AG04450 (cell line): ENCODE measurements around the gene ZNF443. TPM values are rescaled to one million over a fixed set of nuclear protein-coding genes. Genes with fewer than 3 reads are reported as not detected.
"Not testable (repeated sequence)": the region's sequence is repeated elsewhere in the genome, so short reads cannot be mapped to it uniquely, and the experiment has no call there.

Experiments used
- CTCF ChIA-PET: fragments of 300-600, 350-600 bp; formaldehyde crosslinking; extraction: SDS; loops from one replicate; lab custom pipeline; 2022; ENCODE audit warnings: antibody characterized with exemption, inconsistent platforms; lab: Charles Lee
- POLR2A ChIA-PET: fragments of 350-600 bp; formaldehyde crosslinking; extraction: SDS; loops from one replicate; lab custom pipeline; 2021; ENCODE audit warnings: antibody characterized with exemption, inconsistent platforms; lab: Yijun Ruan, JAX
- DNase-seq: peaks from one replicate; pipeline ENCODE4 v3.0.0-alpha.2; 2011; ENCODE audit warnings: low read depth, low spot score
- H3K27ac ChIP-seq: one replicate; pipeline ENCODE4 v1.5.1; 2012; ENCODE audit warnings: low read depth, low read length, control low read depth
- H3K27me3 ChIP-seq: one replicate; pipeline ENCODE4 v1.6.0; 2012; ENCODE audit warnings: low read length; ENCODE audit not compliant: control insufficient read depth, insufficient read depth
- H3K4me3 ChIP-seq: 2 replicates; pipeline ENCODE4 v1.5.1; 2011; ENCODE audit warnings: mild to moderate bottlenecking, low read depth, low read length, control low read depth
- H3K9me3 ChIP-seq: 2 replicates; pipeline ENCODE4 v1.5.1; 2012; ENCODE audit warnings: low read length; ENCODE audit not compliant: control insufficient read depth, insufficient read depth
- polyA plus RNA-seq: library from polyadenylated mRNA; depleted of rRNA; stranded (reverse); fragments of >200 nt; gene quantifications from 2 replicates; pipeline ENCODE4 v1.2.3, GENCODE V29; 2011
- TF ChIP-seq, protein P1 (sequence below): IDR thresholded peaks from 2 replicates; pipeline ENCODE4 v1.5.1; 2011; ENCODE audit warnings: low read depth, low read length, control low read depth, inconsistent platforms

ZNF443 gene
- polyA plus RNA-seq, 1 experiment = 1.7 TPM

DNA sequence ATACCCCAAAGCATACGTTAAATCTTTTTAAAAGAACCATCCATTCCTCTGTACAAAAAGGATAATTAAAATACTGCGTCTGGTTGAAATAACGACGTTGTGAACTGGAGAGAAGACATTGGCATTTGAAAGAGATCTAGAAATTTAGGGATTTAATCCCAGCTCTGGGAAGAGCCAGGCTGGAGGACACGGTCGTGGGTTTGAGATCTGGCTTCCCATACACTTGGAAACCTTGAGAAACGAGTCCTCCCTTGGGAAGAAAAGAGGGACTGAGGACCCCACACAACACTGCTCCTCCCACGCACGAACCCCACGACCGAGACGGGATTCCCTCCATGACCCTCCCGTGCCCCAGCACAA lies 43.2 kb upstream of the ZNF443 start:
- POLR2A ChIA-PET = interaction anchor here (0.6 to 1.4 kb wide), 2 partner anchors 7 to 127 kb away, joined by 3 to 5 read pairs; partner anchors contain the start of genes ZNF490 and ZNF791
- Histone ChIP-seq H3K27ac (no peak overlapping the region), H3K4me3 (peak overlapping the region; percentile 99), H3K9me3 (peaks cover 12% of the 10 kb centered on the region; the same call in 1 of the 2 replicates), H3K27me3 (no peaks in the 10 kb centered on the region)
- DNase-seq = no peak
- TF ChIP-seq, protein P1, sequence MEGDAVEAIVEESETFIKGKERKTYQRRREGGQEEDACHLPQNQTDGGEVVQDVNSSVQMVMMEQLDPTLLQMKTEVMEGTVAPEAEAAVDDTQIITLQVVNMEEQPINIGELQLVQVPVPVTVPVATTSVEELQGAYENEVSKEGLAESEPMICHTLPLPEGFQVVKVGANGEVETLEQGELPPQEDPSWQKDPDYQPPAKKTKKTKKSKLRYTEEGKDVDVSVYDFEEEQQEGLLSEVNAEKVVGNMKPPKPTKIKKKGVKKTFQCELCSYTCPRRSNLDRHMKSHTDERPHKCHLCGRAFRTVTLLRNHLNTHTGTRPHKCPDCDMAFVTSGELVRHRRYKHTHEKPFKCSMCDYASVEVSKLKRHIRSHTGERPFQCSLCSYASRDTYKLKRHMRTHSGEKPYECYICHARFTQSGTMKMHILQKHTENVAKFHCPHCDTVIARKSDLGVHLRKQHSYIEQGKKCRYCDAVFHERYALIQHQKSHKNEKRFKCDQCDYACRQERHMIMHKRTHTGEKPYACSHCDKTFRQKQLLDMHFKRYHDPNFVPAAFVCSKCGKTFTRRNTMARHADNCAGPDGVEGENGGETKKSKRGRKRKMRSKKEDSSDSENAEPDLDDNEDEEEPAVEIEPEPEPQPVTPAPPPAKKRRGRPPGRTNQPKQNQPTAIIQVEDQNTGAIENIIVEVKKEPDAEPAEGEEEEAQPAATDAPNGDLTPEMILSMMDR = no peak
- CTCF ChIA-PET = interaction anchor here (0.6 kb wide), 1 partner anchor 448 kb away, joined by 3 read pairs; no protein-coding TSS in a partner anchor

DNA sequence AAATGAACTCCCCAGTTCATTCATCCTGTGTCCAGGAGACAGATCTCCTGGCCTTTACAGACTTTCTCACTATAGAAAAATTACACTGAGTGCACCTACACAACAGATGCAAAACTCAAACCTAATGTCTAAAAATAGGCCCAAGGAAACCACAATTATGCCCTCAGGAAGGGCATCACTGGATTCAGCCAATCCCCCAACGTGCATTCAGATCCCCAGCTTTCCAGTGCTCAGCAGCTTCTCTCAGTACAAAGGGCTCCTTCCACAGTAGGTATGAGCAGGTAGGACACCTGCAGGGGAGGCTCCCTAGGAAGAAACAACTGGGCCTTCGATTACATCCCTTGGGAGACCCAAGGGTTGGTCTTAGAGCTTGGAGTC lies 41.7 kb upstream of the ZNF443 start:
- Histone ChIP-seq H3K27me3 (no peaks in the 10 kb centered on the region), H3K27ac (no peak overlapping the region), H3K9me3 (peaks cover 15% of the 10 kb centered on the region; the same call in 1 of the 2 replicates), H3K4me3 (no peak overlapping the region)
- ChIA-PET POLR2A (interaction anchor here (0.6 kb wide), 1 partner anchor 418 kb away, joined by 4 read pairs; the partner anchor contains the start of gene ZNF844), CTCF (no interaction called here)
- no peak for DNase-seq
- TF ChIP-seq, protein P1 = no peak

DNA sequence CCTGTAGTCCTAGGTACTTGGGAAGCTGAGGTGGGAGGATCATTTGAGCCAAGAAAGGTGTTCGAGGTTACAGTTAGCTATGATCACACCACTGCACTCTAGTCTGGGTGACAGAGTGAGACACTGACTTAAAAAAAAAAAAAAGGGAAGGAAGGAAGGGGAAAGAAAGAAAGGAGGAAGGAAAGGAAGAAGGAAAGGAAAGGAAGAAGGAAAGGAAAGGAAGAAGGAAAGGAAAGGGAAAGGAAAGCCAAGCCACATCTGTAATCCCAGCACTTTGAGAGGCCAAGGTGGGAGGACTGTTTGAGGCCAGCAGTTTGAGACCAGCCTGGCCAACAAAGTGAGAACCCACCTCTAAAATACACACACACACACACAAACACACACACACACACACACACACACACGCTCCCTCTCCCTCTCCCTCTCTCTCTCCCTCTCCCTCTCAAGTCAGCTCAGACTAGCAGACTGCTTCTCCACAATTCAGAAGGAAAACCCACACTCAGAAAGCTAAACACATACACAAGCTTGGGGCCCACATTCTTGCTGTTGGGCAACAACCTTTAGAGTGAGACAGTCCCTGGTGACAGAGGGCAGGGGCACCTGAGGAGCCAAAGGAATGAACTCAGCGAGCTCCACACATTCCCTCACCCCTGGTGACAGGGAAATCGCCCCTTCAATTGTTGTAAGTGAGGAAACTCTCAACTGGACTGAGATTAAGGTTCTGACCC lies 41.1 kb upstream of the ZNF443 start:
- POLR2A ChIA-PET = no interaction called here

DNA sequence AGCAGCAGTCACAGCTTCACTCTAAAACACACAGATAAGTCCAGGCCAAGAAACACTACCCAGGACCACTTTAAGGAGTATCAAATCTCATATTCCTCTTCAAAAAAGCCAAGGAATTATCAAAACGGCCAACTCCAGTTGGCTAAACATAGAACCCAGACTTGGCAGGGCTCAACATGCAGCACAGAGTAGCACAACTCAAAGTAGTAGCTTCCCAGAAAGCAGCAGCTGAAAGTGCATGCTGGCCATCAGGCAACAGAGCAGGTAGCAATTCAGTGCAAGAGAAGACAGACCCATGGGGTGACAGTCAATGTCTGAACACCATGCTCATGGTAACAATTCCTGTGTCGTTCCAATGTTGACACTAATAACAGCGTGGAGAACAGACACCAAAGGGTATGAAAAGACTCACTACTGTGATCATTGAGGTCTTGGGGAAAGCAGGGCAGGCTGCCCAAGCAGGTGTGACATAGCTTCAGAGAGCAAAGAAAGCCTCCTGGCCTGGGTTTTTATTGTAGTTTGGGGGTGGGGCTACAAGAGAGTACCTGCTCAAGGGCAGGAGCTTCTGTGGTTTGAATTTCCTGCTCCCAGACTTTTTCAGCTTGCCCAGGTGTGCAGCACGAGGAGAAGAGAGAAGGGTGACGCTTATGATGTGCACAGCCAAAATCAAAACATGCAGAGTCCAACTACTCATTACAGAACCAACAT lies 37.6 kb upstream of the ZNF443 start:
- ChIA-PET CTCF (no interaction called here), POLR2A (no interaction called here)
- TF ChIP-seq, protein P1 = no peak
- no peak overlapping the region for H3K4me3 ChIP-seq
- DNase-seq = no peak
- no peak overlapping the region for H3K27ac ChIP-seq
- peaks cover 22% of the 10 kb centered on the region for H3K9me3 ChIP-seq
- H3K27me3 ChIP-seq = no peaks in the 10 kb centered on the region

More for the DNA sequence above, 41.1 kb upstream of the ZNF443 start:
- Histone ChIP-seq H3K4me3 (no peak overlapping the region), H3K9me3 (peaks cover 15% of the 10 kb centered on the region; the same call in 1 of the 2 replicates), H3K27me3 (no peaks in the 10 kb centered on the region), H3K27ac (no peak overlapping the region)
- TF ChIP-seq, protein P1 = no peak
- no peak for DNase-seq
- CTCF ChIA-PET = interaction anchor here (0.6 kb wide), 1 partner anchor 11 kb away, joined by 4 read pairs; no protein-coding TSS in a partner anchor

DNA sequence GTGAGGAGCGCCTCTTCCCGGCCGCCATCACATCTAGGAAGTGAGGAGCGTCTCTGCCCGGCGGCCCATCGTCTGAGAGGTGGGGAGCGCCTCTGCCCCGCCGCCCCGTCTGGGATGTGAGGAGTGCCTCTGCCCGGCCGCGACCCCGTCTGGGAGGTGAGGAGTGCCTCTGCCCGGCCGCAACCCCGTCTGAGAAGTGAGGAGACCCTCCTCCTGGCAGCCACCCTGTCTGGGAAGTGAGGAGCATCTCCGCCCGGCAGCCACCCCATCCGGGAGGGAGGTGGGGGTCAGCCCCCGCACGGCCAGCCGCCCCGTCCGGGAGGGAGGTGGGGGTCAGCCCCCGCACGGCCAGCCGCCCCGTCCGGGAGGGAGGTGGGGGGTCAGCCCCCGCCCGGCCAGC lies 26.8 kb upstream of the ZNF443 start:
- DNase-seq, H3K27me3 ChIP-seq, CTCF ChIA-PET, H3K4me3 ChIP-seq, H3K27ac ChIP-seq, POLR2A ChIA-PET: not testable (repeated sequence)
- H3K9me3 ChIP-seq = peaks cover 51% of the 10 kb centered on the region
